Right atrium auricular region (tissue), 2 donors: ENCODE results near the gene DLGAP4. TPM values are rescaled to one million over a fixed set of nuclear protein-coding genes. Genes with fewer than 3 reads are reported as not detected.

ENCODE experiments used
- DNase-seq: peaks from one replicate; pipeline ENCODE4 v3.0.0-alpha.2; 2019; ENCODE audit warnings: low spot score
- H3K27ac ChIP-seq, 2 donors: fragments of 200-600 bp; sonication (generic); 1 replicate in 1 of 2; 2 replicates in 1 of 2; pipeline ENCODE4 v1.5.1; 2016 to 2019
- H3K27me3 ChIP-seq, 2 donors: fragments of 200-600 bp; sonication (generic); one replicate each; pipeline versions ENCODE4 v1.5.1 to v1.6.0; 2017 to 2019
- H3K36me3 ChIP-seq: fragments of 200-600 bp; sonication (generic); one replicate; pipeline ENCODE4 v1.5.1; 2016
- H3K4me1 ChIP-seq, 2 donors: fragments of 200-600 bp; sonication (generic); one replicate each; pipeline versions ENCODE4 v1.5.1 to v1.6.0; 2017 to 2019
- H3K4me3 ChIP-seq, 2 donors: fragments of 200-600 bp; sonication (generic); 1 replicate in 1 of 2; 2 replicates in 1 of 2; pipeline ENCODE4 v1.5.1; 2017 to 2019; ENCODE audit warnings: mild to moderate bottlenecking in 1 of 2, moderate library complexity in 1 of 2
- H3K9me3 ChIP-seq, 2 donors: fragments of 200-600 bp; sonication (generic); one replicate each; pipeline ENCODE4 v1.5.1; 2019
- CTCF ChIP-seq, 2 donors: fragments of 200-600 bp; sonication (generic); IDR thresholded peaks; one replicate each; pipeline ENCODE4 v1.5.1; 2019; ENCODE audit warnings: antibody characterized with exemption in 2 of 2
- total RNA-seq, 2 donors: library from RNA; depleted of rRNA; stranded (reverse); fragments of >200 nt; gene quantifications; one replicate each; pipeline ENCODE4 v1.1.0, GENCODE V29; 2016

The DLGAP4 gene
- total RNA-seq, 2 donors from 2014 or later = 30.0 to 50.2 TPM

- H3K36me3 ChIP-seq = no peaks in the 10 kb centered on the region
- no peaks in the 10 kb centered on the region for H3K9me3 ChIP-seq
- TF ChIP-seq CTCF (IDR thresholded peaks at IDR 0.05) = no peak
- H3K27me3 ChIP-seq = no peaks in the 10 kb centered on the region
- H3K4me1 ChIP-seq = peaks cover 0 to 3% of the 10 kb centered on the region in 2 donors
- DNase-seq = no peak
- H3K27ac ChIP-seq = no peak overlapping the region
- no peak overlapping the region for H3K4me3 ChIP-seq
Measured at GRCh38 chr20:36449663-36450062, 143.5 kb downstream of the DLGAP4 start.

- Histone ChIP-seq H3K4me1 (peaks cover 0 to 14% of the 10 kb centered on the region in 2 donors), H3K9me3 (no peaks in the 10 kb centered on the region), H3K27me3 (no peaks in the 10 kb centered on the region), H3K4me3 (no peak overlapping the region), H3K27ac (peak overlapping the region in 1 of 2 donors; percentile 37), H3K36me3 (no peaks in the 10 kb centered on the region)
- TF ChIP-seq CTCF (IDR thresholded peaks at IDR 0.05) = no peak
- no peak for DNase-seq
Measured at GRCh38 chr20:36454332-36454697, 148.2 kb downstream of the DLGAP4 start.

- Histone ChIP-seq H3K27ac (peak overlapping the region; percentile 7 to 37), H3K4me3 (no peak overlapping the region)
Measured at GRCh38 chr20:36454698-36455427, 148.7 kb downstream of the DLGAP4 start.

GRCh38 chr20:36455972-36456625 is 150.0 kb downstream of the DLGAP4 start:
- TF ChIP-seq CTCF (IDR thresholded peaks at IDR 0.05) = no peak
- Histone ChIP-seq H3K4me3 (no peak overlapping the region), H3K27ac (no peak overlapping the region), H3K27me3 (no peaks in the 10 kb centered on the region), H3K9me3 (no peaks in the 10 kb centered on the region), H3K36me3 (no peaks in the 10 kb centered on the region), H3K4me1 (peaks cover 0 to 22% of the 10 kb centered on the region in 2 donors)
- no peak for DNase-seq

More at GRCh38 chr20:36454698-36455427, 148.7 kb downstream of the DLGAP4 start:
- Histone ChIP-seq H3K9me3 (no peaks in the 10 kb centered on the region), H3K4me1 (peaks cover 0 to 14% of the 10 kb centered on the region in 2 donors), H3K27me3 (no peaks in the 10 kb centered on the region), H3K36me3 (no peaks in the 10 kb centered on the region)
- DNase-seq = no peak
- no peak for TF ChIP-seq CTCF (IDR thresholded peaks at IDR 0.05)

GRCh38 chr20:36460648-36461599 is 154.8 kb downstream of the DLGAP4 start:
- DNase-seq = peak; percentile 93
- Histone ChIP-seq H3K9me3 (no peaks in the 10 kb centered on the region), H3K4me1 (peaks cover 0 to 47% of the 10 kb centered on the region in 2 donors), H3K4me3 (peak overlapping the region; percentile 77 to 84), H3K27me3 (no peaks in the 10 kb centered on the region), H3K36me3 (no peaks in the 10 kb centered on the region), H3K27ac (peak overlapping the region; percentile 98 to 99)
- peak in 1 of 2 donors; percentile 41 for TF ChIP-seq CTCF (IDR thresholded peaks at IDR 0.05)
